Subcutaneous abdominal adipose tissue (tissue), 5 donors: ENCODE results near the gene CAP1.
A peak's percentile ranks its signal among the peaks of the same experiment; 100 is the strongest.

Source experiments
- H3K27ac ChIP-seq: one replicate; pipeline ENCODE4 v1.7.0; 2013; ENCODE audit warnings: low read depth, mild to moderate bottlenecking, inconsistent platforms, low read length, moderate library complexity
- H3K27me3 ChIP-seq, 5 donors: one replicate each; pipeline ENCODE4 v1.7.0; 2013; ENCODE audit warnings: low read length in 5 of 5, inconsistent platforms in 1 of 5; ENCODE audit not compliant: control insufficient read depth in 5 of 5, insufficient read depth in 4 of 5
- H3K36me3 ChIP-seq, 5 donors: one replicate each; pipeline ENCODE4 v1.7.0; 2013; ENCODE audit warnings: low read length in 5 of 5; ENCODE audit not compliant: control insufficient read depth in 5 of 5, insufficient read depth in 5 of 5
- H3K4me1 ChIP-seq, 5 donors: one replicate each; pipeline ENCODE4 v1.7.0; 2013; ENCODE audit warnings: low read length in 5 of 5, mild to moderate bottlenecking in 3 of 5, moderate library complexity in 1 of 5; ENCODE audit not compliant: control insufficient read depth in 5 of 5, insufficient read depth in 5 of 5
- H3K4me3 ChIP-seq, 5 donors: one replicate each; pipeline ENCODE4 v1.7.0; 2013; ENCODE audit warnings: low read length in 5 of 5, low read depth in 1 of 5
- H3K9ac ChIP-seq, 5 donors: one replicate each; pipeline ENCODE4 v1.7.0; 2013; ENCODE audit warnings: low read length in 5 of 5, mild to moderate bottlenecking in 4 of 5, moderate library complexity in 3 of 5
- H3K9me3 ChIP-seq, 5 donors: one replicate each; pipeline ENCODE4 v1.7.0; 2013; ENCODE audit warnings: low read length in 5 of 5; ENCODE audit not compliant: control insufficient read depth in 5 of 5
- donor health status: healthy.
- donor health status: healthy.
- donor health status: healthy.
- donor health status: healthy.
- donor health status: healthy.

Gene CAP1

DNA sequence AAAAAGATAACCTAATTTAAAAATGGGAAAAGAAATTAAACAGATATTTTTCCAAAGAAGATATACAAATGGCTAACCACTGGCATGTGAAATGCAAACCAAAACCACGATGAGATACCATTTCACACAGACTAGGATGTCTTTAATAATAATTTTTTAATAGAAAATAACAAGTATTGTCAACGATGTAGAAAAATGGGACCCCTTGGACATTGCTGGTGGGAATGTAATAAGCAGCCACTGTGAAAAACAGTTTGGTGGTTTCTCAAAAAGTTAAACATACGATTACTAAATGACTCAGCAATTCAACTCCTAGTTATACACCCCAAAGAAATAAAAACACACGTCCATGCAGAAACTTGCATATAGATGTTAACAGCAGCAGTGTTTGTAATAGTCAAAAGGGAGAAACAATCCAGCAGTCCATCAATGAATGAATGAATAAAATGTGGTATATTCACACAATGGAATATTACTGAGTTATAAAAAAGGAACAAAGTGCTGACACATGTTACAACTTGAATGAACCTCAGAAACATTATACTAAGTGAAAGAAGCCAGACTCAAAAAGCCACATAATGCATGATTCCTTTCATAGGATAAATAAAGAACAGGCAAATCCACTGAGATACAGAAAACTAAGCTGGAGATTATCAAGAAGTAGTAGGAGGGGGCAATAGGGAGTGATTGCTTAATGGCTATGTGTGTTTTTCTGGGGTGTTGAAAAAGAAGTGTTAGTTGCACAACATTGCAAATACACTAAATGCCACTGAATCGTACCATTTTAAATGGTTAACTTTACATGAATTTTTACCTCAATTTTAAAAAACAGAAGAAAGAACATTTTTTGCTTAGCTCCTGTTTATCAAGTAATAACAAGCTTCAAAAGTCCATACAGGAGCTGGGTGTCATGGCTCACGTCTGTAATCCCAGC is 52.4 kb downstream of the CAP1 start:
- no peak overlapping the region for H3K27ac ChIP-seq
- no peaks in the 10 kb centered on the region for H3K9me3 ChIP-seq
- no peak overlapping the region for H3K4me3 ChIP-seq
- no peaks in the 10 kb centered on the region for H3K27me3 ChIP-seq
- H3K36me3 ChIP-seq: peaks cover 21 to 36% (median 31%) of the 10 kb centered on the region in 5 donors
- no peak overlapping the region for H3K9ac ChIP-seq
- H3K4me1 ChIP-seq: peaks cover 0 to 26% (median 14%) of the 10 kb centered on the region in 5 donors

DNA sequence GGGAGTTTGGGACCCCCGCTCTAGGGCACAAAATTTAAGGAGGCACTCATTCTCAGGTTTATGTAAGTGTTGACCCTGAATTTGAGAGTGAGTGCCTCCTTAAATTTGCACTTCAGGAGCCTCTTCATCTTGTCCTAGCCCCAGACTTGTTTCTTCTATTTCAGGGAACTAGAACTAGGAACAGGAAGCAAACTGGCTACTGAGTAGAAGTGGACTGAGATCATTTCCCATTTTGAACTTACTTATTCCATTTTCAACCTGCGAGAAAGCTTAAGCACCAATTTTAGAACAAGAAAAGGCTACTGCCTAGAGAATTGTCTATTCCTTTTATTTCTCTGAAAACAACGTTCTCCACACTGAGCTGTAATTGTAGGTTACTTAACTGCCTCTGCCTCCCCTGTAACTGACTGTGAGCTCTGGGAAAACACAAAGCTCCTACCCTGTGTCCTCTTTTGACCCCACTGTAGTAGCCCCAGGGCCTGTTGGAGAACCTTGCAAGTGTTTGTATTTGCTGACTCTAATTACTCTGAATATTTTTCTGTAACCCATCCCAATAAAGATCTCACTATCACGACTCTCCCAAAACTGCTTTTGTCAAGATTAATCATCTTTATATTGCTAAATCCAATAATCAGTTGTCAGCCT is 54.1 kb downstream of the CAP1 start:
- no peaks in the 10 kb centered on the region for H3K27me3 ChIP-seq
- no peak overlapping the region for H3K9ac ChIP-seq
- no peak overlapping the region for H3K27ac ChIP-seq
- H3K36me3 ChIP-seq: peaks cover 17 to 23% (median 21%) of the 10 kb centered on the region in 5 donors
- H3K9me3 ChIP-seq: no peaks in the 10 kb centered on the region
- H3K4me3 ChIP-seq: no peak overlapping the region
- peaks cover 0 to 26% (median 14%) of the 10 kb centered on the region in 5 donors for H3K4me1 ChIP-seq

DNA sequence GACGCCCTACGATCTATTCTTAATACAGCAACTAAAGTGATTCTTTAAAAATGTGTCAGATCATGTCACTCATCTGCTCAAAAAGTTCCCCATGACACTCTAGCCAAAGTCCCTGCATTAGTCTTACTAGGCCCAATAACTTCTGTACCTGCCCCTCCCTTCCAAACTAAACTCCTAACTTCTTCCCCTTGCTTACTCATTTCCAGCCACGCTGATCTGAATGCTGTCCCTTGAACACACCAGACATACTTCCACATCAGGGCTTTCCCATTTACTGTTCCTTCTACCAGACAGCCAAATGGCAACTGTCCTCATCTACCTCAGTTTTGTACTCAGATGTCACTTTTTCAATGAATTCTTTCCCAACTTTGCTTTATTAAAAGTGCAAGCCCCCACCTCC is 55.3 kb downstream of the CAP1 start:
- Histone ChIP-seq H3K27ac (no peak overlapping the region), H3K4me1 (peaks cover 0 to 26% (median 14%) of the 10 kb centered on the region in 5 donors), H3K36me3 (peaks cover 9 to 12% (median 10%) of the 10 kb centered on the region in 5 donors), H3K9ac (no peak overlapping the region), H3K27me3 (no peaks in the 10 kb centered on the region), H3K4me3 (no peak overlapping the region), H3K9me3 (no peaks in the 10 kb centered on the region)

DNA sequence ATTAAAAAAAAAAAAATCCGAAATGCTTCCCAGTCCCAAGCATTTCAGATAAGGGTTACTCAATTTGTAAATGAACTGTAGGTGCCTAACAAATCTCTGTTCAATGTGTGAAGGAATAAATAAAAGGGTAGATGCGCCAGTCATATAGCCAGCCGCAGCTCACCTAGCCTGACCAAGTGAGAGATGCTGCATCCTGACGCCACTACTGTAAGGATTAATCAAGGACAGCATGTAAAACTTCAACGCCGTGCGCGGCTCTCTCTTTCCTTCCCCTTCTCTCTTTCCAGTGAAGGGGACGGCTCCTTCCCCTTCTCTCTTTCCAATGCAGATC is 56.1 kb downstream of the CAP1 start:
- no peaks in the 10 kb centered on the region for H3K27me3 ChIP-seq
- no peak overlapping the region for H3K27ac ChIP-seq
- H3K9me3 ChIP-seq: no peaks in the 10 kb centered on the region
- peak overlapping the region in 4 of 5 donors; percentile 45 to 68 (median 59) for H3K9ac ChIP-seq
- peak overlapping the region; percentile 71 to 95 (median 90) for H3K4me3 ChIP-seq
- H3K4me1 ChIP-seq: peaks cover 0 to 26% (median 14%) of the 10 kb centered on the region in 5 donors
- peaks cover 4 to 5% (median 5%) of the 10 kb centered on the region in 5 donors for H3K36me3 ChIP-seq

DNA sequence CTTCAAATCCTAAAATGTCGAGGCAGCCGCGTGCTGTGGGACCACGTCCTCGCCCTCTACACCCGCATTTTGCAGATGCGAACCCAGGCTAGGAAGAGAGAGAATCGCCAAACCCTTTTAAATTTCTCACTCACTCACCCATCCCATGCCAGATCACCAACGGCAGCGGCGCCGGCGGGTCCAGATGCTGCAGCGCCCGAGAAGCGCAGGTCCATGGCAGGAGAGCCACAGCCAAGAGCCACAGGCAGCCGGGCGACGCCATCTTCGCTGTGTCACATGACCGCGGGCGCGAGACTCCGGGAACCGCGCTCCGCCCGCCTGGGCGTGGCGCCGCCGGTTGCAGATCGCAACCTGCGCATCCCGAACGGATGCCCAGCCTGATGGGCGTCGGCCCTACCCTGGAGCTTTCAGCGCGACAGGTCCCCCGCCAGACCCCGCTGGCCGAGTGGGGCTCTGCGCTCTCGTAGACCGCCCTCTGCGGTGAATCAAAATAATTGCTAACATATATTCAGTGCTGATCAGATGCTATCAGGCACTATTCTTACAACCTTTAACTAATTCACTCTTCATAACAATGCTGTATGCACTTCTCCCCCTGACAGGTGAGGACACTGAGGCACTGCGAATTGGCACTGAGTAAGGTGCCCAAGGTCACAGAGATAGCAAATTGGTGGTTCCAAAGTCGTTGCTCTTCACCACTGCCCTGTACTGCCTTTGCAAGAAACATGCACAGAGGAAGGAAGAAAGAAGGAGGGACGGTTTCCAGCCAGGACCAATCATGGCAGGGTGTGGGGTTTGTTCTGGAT is 56.7 kb downstream of the CAP1 start, which contains the start of gene PPT1:
Gene PPT1 (minus strand): TSS at position 276 of the 806 bp plus-strand sequence. CDS start 14 bp downstream, at position 262.
- no peak within 1 kb of the TSS for H3K27ac ChIP-seq
- peaks cover 0 to 4% (median 0%) of the 10 kb centered on the region in 5 donors for H3K27me3 ChIP-seq
- peak within 1 kb of the TSS in 4 of 5 donors; percentile 45 to 68 (median 59) for H3K9ac ChIP-seq
- H3K4me3 ChIP-seq: peak within 1 kb of the TSS; percentile 71 to 95 (median 90)
- H3K36me3 ChIP-seq: peaks cover under 1 to 1% (median under 1%) of the 10 kb centered on the region in 5 donors
- H3K9me3 ChIP-seq: no peaks in the 10 kb centered on the region
- H3K4me1 ChIP-seq: peaks cover 0 to 26% (median 14%) of the 10 kb centered on the region in 5 donors

DNA sequence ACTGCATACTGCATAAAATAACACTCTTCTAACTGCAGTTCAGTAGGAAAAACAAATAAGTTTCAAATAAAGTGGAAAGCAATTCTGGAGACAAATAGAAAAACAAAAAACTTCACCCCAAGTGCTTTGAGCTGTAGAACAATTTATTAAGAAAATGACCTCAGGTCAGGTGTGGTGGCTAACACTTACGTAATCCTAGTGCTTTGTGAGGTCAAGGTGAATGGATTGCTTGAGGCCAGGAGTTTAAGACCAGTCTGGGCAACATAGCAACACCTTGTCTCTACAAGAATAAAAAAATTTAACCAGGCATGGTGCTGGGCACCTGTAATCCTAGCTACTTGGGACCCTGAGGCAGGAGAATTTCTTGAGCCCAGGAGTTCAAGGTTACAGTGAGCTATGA is 61.5 kb downstream of the CAP1 start:
- no peaks in the 10 kb centered on the region for H3K36me3 ChIP-seq

DNA sequence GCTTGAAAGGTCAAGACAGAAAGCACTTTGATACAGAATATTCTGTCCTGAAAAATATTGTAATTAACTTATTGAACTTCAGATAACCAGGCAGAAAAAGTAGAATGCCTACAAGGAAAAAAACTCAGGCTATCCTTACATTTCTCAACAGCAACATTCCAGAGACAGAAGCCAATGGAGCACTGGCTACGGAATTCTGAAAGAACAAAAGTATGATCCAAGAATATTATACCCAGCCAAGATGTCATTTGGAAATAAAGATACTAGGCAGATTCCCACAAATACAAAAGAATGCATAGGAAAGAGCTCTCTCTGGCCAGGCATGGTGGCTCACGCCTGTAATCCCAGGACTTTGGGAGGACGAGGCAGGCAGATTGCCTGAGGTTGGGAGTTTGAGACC is 62.4 kb downstream of the CAP1 start:
- H3K27ac ChIP-seq: no peak overlapping the region
- no peaks in the 10 kb centered on the region for H3K4me1 ChIP-seq
- H3K36me3 ChIP-seq: no peaks in the 10 kb centered on the region
- H3K4me3 ChIP-seq: no peak overlapping the region
- H3K27me3 ChIP-seq: peaks cover 0 to 4% (median 0%) of the 10 kb centered on the region in 5 donors
- no peak overlapping the region for H3K9ac ChIP-seq
- H3K9me3 ChIP-seq: peaks cover 0 to 3% (median 0%) of the 10 kb centered on the region in 5 donors

More for the DNA sequence above, 61.5 kb downstream of the CAP1 start:
- no peak overlapping the region for H3K4me3 ChIP-seq
- H3K27ac ChIP-seq: no peak overlapping the region
- H3K27me3 ChIP-seq: peaks cover 0 to 4% (median 0%) of the 10 kb centered on the region in 5 donors
- peaks cover 0 to 3% (median 0%) of the 10 kb centered on the region in 5 donors for H3K9me3 ChIP-seq
- H3K9ac ChIP-seq: no peak overlapping the region
- peaks cover 0 to 7% (median 6%) of the 10 kb centered on the region in 5 donors for H3K4me1 ChIP-seq

DNA sequence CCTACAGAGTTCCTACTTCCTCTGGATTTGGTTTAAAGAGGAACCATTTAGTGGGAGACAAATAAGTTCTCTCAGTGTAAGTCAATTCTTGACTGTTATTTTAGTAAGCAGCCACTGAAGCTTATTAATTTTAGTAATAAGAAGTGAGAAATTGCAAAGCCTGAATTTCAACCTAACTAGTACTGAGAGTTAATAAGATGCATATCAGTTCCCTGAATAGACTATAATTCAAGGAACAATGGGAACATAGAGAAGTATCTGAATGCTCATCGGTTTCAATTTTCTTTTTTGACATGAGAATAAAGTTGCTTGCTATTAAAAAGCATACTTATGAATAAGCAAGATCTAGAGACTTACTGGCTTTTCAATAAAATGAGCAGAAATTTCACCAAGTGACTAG is 64.5 kb downstream of the CAP1 start:
- Histone ChIP-seq H3K9me3 (peaks cover 0 to 8% (median 4%) of the 10 kb centered on the region in 5 donors), H3K9ac (no peak overlapping the region), H3K27ac (no peak overlapping the region), H3K27me3 (peaks cover 0 to 4% (median 0%) of the 10 kb centered on the region in 5 donors), H3K4me1 (no peaks in the 10 kb centered on the region), H3K4me3 (no peak overlapping the region), H3K36me3 (no peaks in the 10 kb centered on the region)

DNA sequence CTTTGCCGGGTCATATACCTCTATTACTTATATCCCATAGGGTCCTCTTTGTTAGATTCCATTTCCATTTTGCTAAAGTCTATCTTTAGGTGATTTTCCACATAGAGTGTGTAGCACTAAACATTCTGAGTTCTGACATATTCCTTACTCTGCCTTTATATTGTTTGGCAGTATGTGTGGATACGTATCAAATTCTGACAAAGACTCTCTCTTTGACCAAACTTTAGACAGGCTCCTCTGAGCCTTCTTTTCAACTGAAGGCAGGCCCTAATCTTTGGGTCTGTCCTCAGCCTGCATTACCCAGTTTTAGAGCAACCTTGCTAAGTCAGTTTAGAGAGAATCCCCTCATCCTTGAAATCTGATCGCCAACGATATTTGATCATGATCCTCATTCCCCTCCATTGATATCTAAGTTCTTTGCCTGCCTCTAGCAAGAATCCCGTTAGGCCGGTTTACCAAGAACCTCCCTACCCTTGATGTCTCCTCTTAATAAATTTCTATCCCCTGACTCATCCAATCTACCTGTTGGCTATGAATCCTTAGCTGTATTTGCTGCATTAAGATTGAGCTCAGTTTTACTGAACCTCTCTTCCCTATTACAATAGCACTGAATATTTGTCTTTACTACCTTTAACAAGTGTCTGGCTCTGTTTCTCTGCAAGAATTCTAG is 66.9 kb downstream of the CAP1 start:
- H3K4me3 ChIP-seq: no peak overlapping the region
- H3K27ac ChIP-seq: no peak overlapping the region
- peaks cover 1 to 16% (median 11%) of the 10 kb centered on the region in 5 donors for H3K9me3 ChIP-seq

More for the DNA sequence above, 66.9 kb downstream of the CAP1 start:
- Histone ChIP-seq H3K27me3 (peaks cover 0 to 3% (median 0%) of the 10 kb centered on the region in 5 donors), H3K4me1 (no peaks in the 10 kb centered on the region), H3K9ac (no peak overlapping the region), H3K36me3 (no peaks in the 10 kb centered on the region)
